ENCODE data around the gene TOP2A. TPM values are rescaled to one million over a fixed set of nuclear protein-coding genes. Genes with fewer than 3 reads are reported as not detected.
A peak's percentile ranks its signal among the peaks of the same experiment; 100 is the strongest.
"Not testable (repeated sequence)": the region's sequence is repeated elsewhere in the genome, so short reads cannot be mapped to it uniquely, and the experiment has no call there.

TOP2A gene
- total RNA-seq, 1 donor from 2014 or later: 3.3 TPM

DNA sequence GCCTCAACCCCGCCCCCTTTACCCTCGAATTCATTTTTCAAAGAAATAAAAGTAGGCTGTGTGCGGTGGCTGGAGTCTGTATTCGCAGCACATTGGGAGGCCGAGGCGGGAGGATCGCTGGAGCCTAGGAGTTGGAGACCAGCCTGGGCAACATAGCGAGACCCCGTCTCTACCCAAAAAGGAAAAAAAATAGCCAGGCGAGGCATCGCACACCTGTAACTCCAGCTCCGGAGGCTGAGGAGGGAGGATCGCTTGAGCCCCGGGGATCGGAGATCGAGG lies 671 bp upstream of the TOP2A start:
- peak overlapping the region; percentile 65 for H3K4me3 ChIP-seq
- H3K27ac ChIP-seq: peak overlapping the region; percentile 64
- no peaks in the 10 kb centered on the region for H3K36me3 ChIP-seq
- TF ChIP-seq CTCF (IDR thresholded peaks at IDR 0.05): no peak
- H3K4me1 ChIP-seq: peaks cover 21% of the 10 kb centered on the region
- DNase-seq (no peak), ATAC-seq (no peak)
- intact Hi-C loops (cut with DNase I): no loop called here
- H3K9me3 ChIP-seq: no peaks in the 10 kb centered on the region
- H3K27me3 ChIP-seq: no peaks in the 10 kb centered on the region

GRCh38 chr17:40417258-40417608 lies 463 bp downstream of the TOP2A start:
- no peak for TF ChIP-seq CTCF (IDR thresholded peaks at IDR 0.05)
- Histone ChIP-seq H3K4me1 (peaks cover 21% of the 10 kb centered on the region), H3K9me3 (no peaks in the 10 kb centered on the region), H3K4me3 (peak overlapping the region; percentile 65), H3K27me3 (no peaks in the 10 kb centered on the region), H3K36me3 (no peaks in the 10 kb centered on the region), H3K27ac (no peak overlapping the region)
- ATAC-seq (no peak), DNase-seq (no peak)
- intact Hi-C loops (cut with DNase I): no loop called here

GRCh38 chr17:40416671-40417070 lies 1.0 kb downstream of the TOP2A start:
- ATAC-seq: no peak
- no peaks in the 10 kb centered on the region for H3K27me3 ChIP-seq
- intact Hi-C loops (cut with DNase I): no loop called here
- peaks cover 21% of the 10 kb centered on the region for H3K4me1 ChIP-seq
- H3K27ac ChIP-seq: no peak overlapping the region
- TF ChIP-seq CTCF (IDR thresholded peaks at IDR 0.05): no peak
- H3K9me3 ChIP-seq: no peaks in the 10 kb centered on the region
- H3K4me3 ChIP-seq: no peak overlapping the region
- no peaks in the 10 kb centered on the region for H3K36me3 ChIP-seq
- DNase-seq: no peak

DNA sequence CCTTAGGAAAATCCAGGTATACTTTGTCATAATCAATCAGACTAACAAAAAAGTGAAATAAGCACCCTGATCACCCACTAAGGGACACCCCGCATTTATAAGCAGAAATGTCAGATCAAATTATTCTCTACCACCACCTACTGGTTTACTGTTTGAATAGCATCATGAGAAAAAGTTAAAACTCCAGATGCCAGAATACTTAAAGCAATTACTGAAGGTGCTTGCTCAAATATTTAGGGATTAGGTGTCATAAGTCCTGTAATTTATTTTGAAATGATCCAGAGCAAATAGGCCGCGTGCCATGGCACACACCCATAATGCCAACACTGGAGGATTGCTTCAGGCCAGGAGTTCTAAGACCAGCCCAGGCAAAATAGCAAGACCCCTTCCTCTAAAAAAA lies 2.3 kb downstream of the TOP2A start:
- H3K27me3 ChIP-seq: no peaks in the 10 kb centered on the region
- peak; percentile 25 for ATAC-seq
- DNase-seq: no peak
- H3K9me3 ChIP-seq: no peaks in the 10 kb centered on the region
- intact Hi-C loops (cut with DNase I): no loop called here
- no peak overlapping the region for H3K4me3 ChIP-seq
- TF ChIP-seq CTCF (IDR thresholded peaks at IDR 0.05): peak; percentile 64
- H3K27ac ChIP-seq: no peak overlapping the region
- H3K4me1 ChIP-seq: peaks cover 21% of the 10 kb centered on the region
- no peaks in the 10 kb centered on the region for H3K36me3 ChIP-seq

GRCh38 chr17:40414312-40414711 lies 3.4 kb downstream of the TOP2A start:
- DNase-seq; H3K9me3 ChIP-seq; H3K36me3 ChIP-seq; H3K27me3 ChIP-seq; H3K27ac ChIP-seq; intact Hi-C loops (cut with DNase I); H3K4me3 ChIP-seq; ATAC-seq: not testable (repeated sequence)
- H3K4me1 ChIP-seq: peaks cover 18% of the 10 kb centered on the region

DNA sequence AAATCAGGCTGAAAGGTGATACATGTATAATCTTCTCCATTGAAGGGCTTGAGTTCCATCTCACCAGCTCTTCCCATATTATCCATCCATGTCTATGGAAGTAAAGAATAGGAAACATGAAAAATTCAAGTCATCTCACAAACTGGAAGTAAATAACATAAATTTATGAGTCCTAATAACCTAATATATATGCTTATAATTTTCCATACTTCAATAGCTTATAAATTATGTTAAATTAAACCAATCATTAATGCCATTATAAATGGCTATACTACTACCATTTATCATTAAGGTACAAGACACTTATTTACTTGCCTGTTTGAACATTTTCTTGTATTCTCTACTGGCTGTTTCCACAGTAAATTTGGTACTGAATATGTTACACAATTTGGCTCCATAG lies 4.8 kb downstream of the TOP2A start:
- DNase-seq (no peak), ATAC-seq (no peak)
- no peak overlapping the region for H3K27ac ChIP-seq
- peaks cover 6% of the 10 kb centered on the region for H3K4me1 ChIP-seq
- no peak overlapping the region for H3K4me3 ChIP-seq
- no peaks in the 10 kb centered on the region for H3K27me3 ChIP-seq
- no peak for TF ChIP-seq CTCF (IDR thresholded peaks at IDR 0.05)
- H3K9me3 ChIP-seq: no peaks in the 10 kb centered on the region
- H3K36me3 ChIP-seq: no peaks in the 10 kb centered on the region
- intact Hi-C loops (cut with DNase I): no loop called here
